BLaER1 treated with 17β-estradiol and CSF1 and Interleukin-3, amounts not matched to agents 10 nM and 100 nM (cell line): Measurements from ENCODE around the gene DGKG.

Experiments used
- H3K27ac ChIP-seq, 11 experiments: shearing (Covaris generic); formaldehyde crosslinking; 2 replicates each; pipeline ENCODE4 v1.8.1; 2022
- H3K27me3 ChIP-seq, 11 experiments: shearing (Covaris generic); formaldehyde crosslinking; 2 replicates each; pipeline ENCODE4 v1.8.1; 2022
- H3K36me3 ChIP-seq, 11 experiments: shearing (Covaris generic); formaldehyde crosslinking; 2 replicates each; pipeline ENCODE4 v1.8.1; 2022
- H3K4me1 ChIP-seq, 10 experiments: shearing (Covaris generic); formaldehyde crosslinking; 2 replicates each; pipeline ENCODE4 v1.8.1; 2022
- H3K4me2 ChIP-seq, 11 experiments: shearing (Covaris generic); formaldehyde crosslinking; 2 replicates each; pipeline ENCODE4 v1.8.1; 2022
- H3K4me3 ChIP-seq, 10 experiments: shearing (Covaris generic); formaldehyde crosslinking; 2 replicates each; pipeline ENCODE4 v1.8.1; 2022
- H3K9ac ChIP-seq, 11 experiments: shearing (Covaris generic); formaldehyde crosslinking; 2 replicates each; pipeline ENCODE4 v1.8.1; 2022
- H3K9me3 ChIP-seq, 11 experiments: shearing (Covaris generic); formaldehyde crosslinking; replicated peaks in 1 of 11; 2 replicates each; pipeline ENCODE4 v1.8.1; 2022
- H4K20me1 ChIP-seq, 11 experiments: shearing (Covaris generic); formaldehyde crosslinking; 2 replicates each; pipeline ENCODE4 v1.8.1; 2022
- Cebpa-rat ChIP-seq, 11 experiments: shearing (Covaris generic); IDR thresholded peaks; 2 replicates each; pipeline ENCODE4 v1.8.1; 2022

The DGKG gene

DNA sequence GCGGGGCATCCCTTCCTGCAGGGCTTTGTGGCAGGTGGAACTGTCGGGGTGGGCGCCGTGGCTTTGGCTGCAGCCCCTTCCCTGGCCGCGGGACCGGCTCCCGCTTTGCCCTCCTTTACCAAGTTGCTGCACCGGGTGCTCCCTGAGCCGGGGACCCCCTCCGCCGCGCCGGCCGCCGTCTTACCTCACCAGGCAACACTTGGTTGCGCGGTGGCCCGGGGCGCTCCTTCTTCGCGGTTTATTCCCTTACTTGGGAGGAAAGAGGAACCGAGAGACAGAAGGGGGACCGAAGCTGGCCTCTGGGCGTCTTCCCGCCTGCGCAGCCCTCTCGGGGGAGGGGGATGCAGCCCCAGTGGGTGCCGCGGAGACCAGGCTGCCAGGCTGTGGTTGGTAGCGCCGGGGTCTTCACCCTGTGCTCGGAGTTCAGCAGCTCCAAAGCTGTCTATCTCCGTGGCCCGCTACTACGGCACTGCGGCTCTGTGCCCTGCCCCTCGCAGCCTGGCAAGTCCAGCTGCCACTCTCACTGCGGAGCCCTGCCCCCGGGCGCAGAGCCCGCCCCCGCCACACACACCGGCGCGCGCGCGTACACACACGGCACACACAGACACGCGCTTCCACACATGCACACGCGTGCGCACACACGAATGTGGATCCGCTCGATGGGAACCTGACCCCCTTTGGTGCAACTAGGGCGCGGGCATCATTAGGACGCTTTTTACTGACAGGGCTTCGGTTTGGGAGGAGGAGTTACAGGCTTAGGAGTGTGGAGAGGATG lies at the start of gene DGKG:
Gene DGKG, minus strand, starts transcription at position 473 of the 775 bp plus-strand sequence. CDS start 41,775 bp downstream, outside the sequence.
- Histone ChIP-seq H3K4me2 (peak within 1 kb of the TSS; percentile 79 to 98 (median 94)), H4K20me1 (peaks cover 0 to 8% (median 0%) of the 10 kb centered on the region in 11 experiments; a peak in 4 of 22 replicates), H3K9ac (peak within 1 kb of the TSS in 10 of 11 experiments; percentile 28 to 72 (median 46); a peak in 19 of 22 replicates), H3K9me3 (no peaks in the 10 kb centered on the region), H3K27ac (peak within 1 kb of the TSS in 2 of 11 experiments; percentile 49 to 57; a peak in 3 of 22 replicates), H3K4me1 (peaks cover 20 to 53% (median 24%) of the 10 kb centered on the region in 10 experiments), H3K4me3 (peak within 1 kb of the TSS; percentile 47 to 74 (median 61)), H3K36me3 (no peaks in the 10 kb centered on the region), H3K27me3 (peaks cover 37 to 54% (median 45%) of the 10 kb centered on the region in 11 experiments)
- TF ChIP-seq Cebpa-rat (IDR thresholded peaks at IDR 0.05), result no peak

DNA sequence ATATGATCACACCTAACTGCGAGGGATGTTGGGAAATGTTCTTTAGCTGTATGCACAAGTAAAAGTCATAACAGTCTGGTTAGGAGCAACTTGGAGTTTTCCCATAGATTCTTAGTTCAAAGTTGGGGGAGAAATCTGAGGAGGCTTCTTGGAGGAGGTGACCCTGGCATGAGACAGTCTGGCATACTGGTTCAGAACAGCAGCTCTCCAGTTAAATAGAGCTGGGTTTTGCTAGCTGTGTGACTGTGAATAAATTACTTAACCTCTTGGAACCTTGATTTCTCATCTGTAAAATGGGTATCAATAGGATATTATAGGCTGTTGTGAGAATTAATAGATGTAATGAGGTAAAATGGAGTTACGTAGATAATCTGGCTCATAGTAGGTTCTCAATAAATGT lies 49.1 kb upstream of the DGKG start:
- Histone ChIP-seq H3K27me3 (no peaks in the 10 kb centered on the region), H3K4me2 (no peak overlapping the region), H4K20me1 (no peaks in the 10 kb centered on the region), H3K27ac (no peak overlapping the region), H3K36me3 (no peaks in the 10 kb centered on the region), H3K9ac (no peak overlapping the region), H3K9me3 (no peaks in the 10 kb centered on the region), H3K4me1 (peaks cover 18 to 30% (median 27%) of the 10 kb centered on the region in 10 experiments), H3K4me3 (no peak overlapping the region)
- TF ChIP-seq Cebpa-rat (IDR thresholded peaks at IDR 0.05), result no peak

DNA sequence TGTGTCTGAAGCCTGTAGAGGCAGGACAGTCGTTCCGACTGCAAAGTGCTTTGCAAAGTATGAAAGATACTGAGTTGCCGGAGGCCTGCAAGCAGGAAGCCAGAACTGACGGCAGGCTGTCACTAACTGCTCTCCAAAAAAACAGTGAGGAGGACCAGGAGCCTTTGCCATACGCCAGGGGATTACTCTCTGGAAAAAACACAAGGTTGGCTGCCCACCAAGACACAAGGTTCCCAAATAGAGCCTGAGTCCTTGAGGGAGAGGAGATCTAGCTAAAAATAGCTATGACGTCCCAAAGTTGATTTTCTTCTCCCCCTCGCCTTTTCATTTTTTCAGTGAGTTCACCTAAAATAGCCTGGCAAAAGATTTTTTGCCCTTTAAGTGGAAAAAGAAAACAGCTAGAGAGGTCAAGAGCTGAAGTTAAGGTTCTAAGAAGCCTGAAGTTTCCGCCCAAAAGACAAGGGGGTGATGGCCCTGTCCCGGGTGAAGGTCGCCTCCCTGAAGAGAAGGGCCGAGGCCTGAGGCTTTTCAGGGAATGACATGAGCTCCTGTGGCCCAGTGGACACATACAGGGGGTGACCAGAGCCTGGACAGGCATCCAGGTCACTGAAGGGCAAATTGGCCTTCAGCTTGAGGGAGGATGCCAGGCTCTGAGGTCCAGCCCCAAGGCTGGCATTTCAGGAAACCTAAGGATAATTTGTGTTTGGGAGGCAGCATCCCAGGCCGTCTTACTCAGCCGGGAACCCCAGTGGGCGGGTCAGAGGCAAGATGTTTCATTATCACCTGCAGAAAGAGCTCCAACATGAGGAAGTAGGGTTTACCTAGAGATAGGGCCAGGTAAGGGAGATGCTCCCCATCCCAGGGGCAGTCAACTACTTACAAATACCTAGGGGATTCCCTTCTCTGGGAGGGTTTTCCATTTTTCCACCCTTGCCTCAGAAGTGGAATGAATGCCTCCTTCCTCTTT lies 44.9 kb upstream of the DGKG start:
- Histone ChIP-seq H3K36me3 (no peaks in the 10 kb centered on the region), H3K4me1 (no peaks in the 10 kb centered on the region), H3K9me3 (peaks cover 2 to 8% (median 4%) of the 10 kb centered on the region in 11 experiments; a peak in 20 of 22 replicates), H3K4me2 (no peak overlapping the region), H3K27me3 (no peaks in the 10 kb centered on the region), H3K9ac (no peak overlapping the region), H4K20me1 (no peaks in the 10 kb centered on the region), H3K4me3 (no peak overlapping the region), H3K27ac (no peak overlapping the region)
- no peak for TF ChIP-seq Cebpa-rat (IDR thresholded peaks at IDR 0.05)

DNA sequence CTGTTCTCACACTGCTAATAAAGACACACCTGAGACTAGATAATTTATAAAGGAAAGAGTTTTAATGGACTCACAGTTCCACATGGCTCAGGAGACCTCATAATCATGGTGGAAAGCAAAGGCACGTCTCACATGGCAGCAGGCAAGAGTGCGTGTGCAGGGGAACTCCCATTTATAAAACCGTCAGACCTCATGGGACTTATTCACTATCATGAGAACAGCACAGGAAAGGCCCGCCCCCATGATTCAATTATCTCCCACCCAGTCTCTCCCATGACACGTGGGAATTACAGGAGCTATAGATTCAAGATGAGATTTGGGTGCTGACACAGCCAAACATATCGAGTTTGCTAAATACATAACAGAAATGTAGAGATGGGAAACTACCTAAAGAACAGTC lies 39.5 kb upstream of the DGKG start:
- no peak overlapping the region for H3K9ac ChIP-seq
- H3K4me1 ChIP-seq, result no peaks in the 10 kb centered on the region
- TF ChIP-seq Cebpa-rat (IDR thresholded peaks at IDR 0.05), result no peak
- no peak overlapping the region for H3K4me2 ChIP-seq
- no peak overlapping the region for H3K27ac ChIP-seq
- H4K20me1 ChIP-seq, result no peaks in the 10 kb centered on the region
- H3K36me3 ChIP-seq, result no peaks in the 10 kb centered on the region
- H3K27me3 ChIP-seq, result no peaks in the 10 kb centered on the region
- H3K9me3 ChIP-seq, result peaks cover 14 to 22% (median 16%) of the 10 kb centered on the region in 11 experiments
- H3K4me3 ChIP-seq, result no peak overlapping the region

DNA sequence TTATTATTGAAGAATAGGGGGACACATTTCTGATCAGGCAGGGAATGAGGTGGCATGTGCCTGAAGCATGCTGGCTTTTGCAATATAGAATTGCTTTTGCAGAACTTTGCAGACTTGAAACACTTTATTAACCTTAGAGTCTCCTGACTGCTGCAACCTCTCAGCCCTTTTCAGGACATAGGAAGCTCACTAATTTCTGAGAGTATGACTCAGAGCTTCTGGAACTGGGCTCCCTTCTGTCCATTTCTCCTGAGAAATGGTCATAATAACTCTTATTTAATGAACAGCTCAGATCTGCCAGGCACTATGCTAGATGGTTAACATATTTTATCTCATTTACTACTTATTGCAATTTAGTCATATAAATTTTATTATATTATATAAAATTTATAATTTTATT lies 38.6 kb upstream of the DGKG start:
- Histone ChIP-seq H3K9me3 (peaks cover 14 to 22% (median 16%) of the 10 kb centered on the region in 11 experiments), H3K9ac (no peak overlapping the region), H3K4me1 (no peaks in the 10 kb centered on the region), H3K4me3 (no peak overlapping the region), H3K36me3 (no peaks in the 10 kb centered on the region), H3K27ac (no peak overlapping the region), H3K27me3 (no peaks in the 10 kb centered on the region), H3K4me2 (no peak overlapping the region), H4K20me1 (no peaks in the 10 kb centered on the region)
- no peak for TF ChIP-seq Cebpa-rat (IDR thresholded peaks at IDR 0.05)

DNA sequence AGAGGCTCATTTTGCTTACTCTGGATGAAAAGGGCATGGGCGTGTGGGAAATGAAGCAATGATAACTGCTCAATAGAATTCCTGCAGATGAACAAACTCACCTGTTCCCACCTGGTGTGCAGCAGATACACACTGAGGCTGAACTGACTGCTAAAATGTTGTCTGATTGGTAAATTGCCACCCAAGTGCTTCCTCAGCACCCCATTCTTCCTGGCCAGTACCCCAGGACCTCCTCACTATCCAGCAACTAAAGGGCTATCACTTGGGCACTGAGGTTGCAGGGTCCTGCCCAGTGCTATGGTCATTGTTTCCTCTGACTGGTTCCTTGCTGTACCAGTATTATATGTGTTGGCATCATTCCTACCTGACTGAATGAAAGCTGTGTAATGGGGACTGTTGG lies 38.0 kb upstream of the DGKG start:
- Histone ChIP-seq H3K4me3 (no peak overlapping the region), H3K4me2 (no peak overlapping the region), H3K9me3 (peaks cover 14 to 22% (median 17%) of the 10 kb centered on the region in 11 experiments), H3K27me3 (no peaks in the 10 kb centered on the region), H3K9ac (no peak overlapping the region), H3K4me1 (no peaks in the 10 kb centered on the region), H3K36me3 (no peaks in the 10 kb centered on the region), H4K20me1 (no peaks in the 10 kb centered on the region), H3K27ac (no peak overlapping the region)
- no peak for TF ChIP-seq Cebpa-rat (IDR thresholded peaks at IDR 0.05)

DNA sequence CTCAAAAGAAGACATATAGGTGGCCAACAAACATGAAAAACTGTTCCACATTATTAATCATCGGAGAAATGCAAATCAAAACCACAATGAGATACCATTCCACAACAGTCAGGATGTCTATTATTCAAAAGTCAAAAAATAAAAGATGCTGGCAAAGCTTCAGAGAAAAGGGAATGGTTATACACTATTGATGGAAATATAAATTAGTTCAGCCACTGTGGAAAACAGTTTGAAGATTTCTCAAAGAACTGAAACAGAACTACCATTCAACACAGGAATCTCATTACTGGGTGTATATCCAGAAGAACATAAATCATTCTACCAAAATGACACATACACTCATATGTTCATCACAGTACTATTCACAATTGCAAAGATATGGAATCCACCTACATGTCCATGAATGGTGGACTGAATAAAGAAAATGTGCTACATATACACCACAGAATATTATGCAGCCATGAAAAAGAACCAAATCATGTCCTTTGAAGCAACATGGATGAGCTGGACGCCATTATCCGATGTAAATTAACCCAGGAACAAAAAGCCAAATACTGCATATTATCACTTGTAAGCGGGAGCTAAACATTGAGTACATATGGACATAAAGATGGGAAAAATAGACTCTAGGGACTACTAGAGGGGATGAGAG lies 32.7 kb upstream of the DGKG start:
- no peaks in the 10 kb centered on the region for H3K36me3 ChIP-seq
- no peak overlapping the region for H3K27ac ChIP-seq
- no peaks in the 10 kb centered on the region for H3K4me1 ChIP-seq
- H3K4me3 ChIP-seq, result no peak overlapping the region
- H3K27me3 ChIP-seq, result no peaks in the 10 kb centered on the region
- no peak for TF ChIP-seq Cebpa-rat (IDR thresholded peaks at IDR 0.05)
- H3K9me3 ChIP-seq, result peaks cover 0 to 15% (median 10%) of the 10 kb centered on the region in 11 experiments; a peak in 16 of 22 replicates
- H3K4me2 ChIP-seq, result no peak overlapping the region
- no peaks in the 10 kb centered on the region for H4K20me1 ChIP-seq
- no peak overlapping the region for H3K9ac ChIP-seq

DNA sequence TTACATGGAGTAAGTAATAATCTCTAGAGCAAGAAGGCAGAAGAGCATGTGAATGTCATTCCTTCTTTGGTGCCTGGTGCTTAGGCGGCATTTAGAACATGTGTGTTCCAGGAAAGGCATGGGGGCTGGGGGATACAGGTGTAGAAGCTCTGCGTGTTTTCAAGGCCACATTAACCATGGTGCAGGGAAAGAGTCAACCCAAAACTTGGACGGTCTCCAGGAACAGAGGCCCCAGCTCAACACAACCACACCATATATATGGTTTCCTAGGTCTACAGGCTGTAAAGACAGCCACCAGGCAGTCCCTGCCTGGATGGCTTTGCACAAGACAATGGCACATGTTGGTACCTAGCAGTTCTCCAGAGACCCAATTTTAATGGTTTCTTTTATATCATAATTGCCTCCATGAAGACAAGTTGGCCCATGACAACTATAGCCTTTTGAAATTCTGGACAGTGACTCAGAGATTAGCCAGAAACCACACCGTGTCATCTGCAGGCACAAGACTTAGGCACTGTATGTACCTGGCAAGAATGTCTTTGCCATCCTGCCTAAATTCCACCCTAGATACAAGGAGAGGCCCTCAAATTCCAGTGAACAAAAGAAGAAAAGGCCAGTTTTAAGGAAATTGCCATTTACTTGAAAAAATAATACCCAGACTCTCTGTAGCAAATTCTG lies 25.0 kb upstream of the DGKG start:
- no peaks in the 10 kb centered on the region for H3K27me3 ChIP-seq
- H3K4me1 ChIP-seq, result peaks cover 0 to 42% (median 32%) of the 10 kb centered on the region in 10 experiments; a peak in 16 of 20 replicates
- H4K20me1 ChIP-seq, result no peaks in the 10 kb centered on the region
- H3K36me3 ChIP-seq, result no peaks in the 10 kb centered on the region
- no peak overlapping the region for H3K4me2 ChIP-seq
- H3K9ac ChIP-seq, result no peak overlapping the region
- no peak overlapping the region for H3K4me3 ChIP-seq
- no peak for TF ChIP-seq Cebpa-rat (IDR thresholded peaks at IDR 0.05)
- H3K27ac ChIP-seq, result no peak overlapping the region
- H3K9me3 ChIP-seq, result peaks cover 0 to 20% (median 0%) of the 10 kb centered on the region in 11 experiments; a peak in 5 of 22 replicates
